T-helper 2 cell treated with Interferon-gamma antibody and Interleukin-4, amounts not matched to agents 5 μg/mL and 100 μg/mL, for 36 hours (primary cell): ENCODE data around the gene NPLOC4.
A peak's percentile ranks its signal among the peaks of the same experiment; 100 is the strongest.

ENCODE experiments used
- DNase-seq: peaks from one replicate; pipeline ENCODE4 v3.0.0; 2021; ENCODE audit warnings: low spot score
- H3K27ac Mint-ChIP-seq: one replicate; pipeline ENCODE4 v1.8.0; 2021; ENCODE audit warnings: mild to moderate bottlenecking, mixed read lengths
- H3K27me3 Mint-ChIP-seq: one replicate; pipeline ENCODE4 v1.8.0; 2021; ENCODE audit warnings: low read depth, mixed read lengths
- H3K36me3 Mint-ChIP-seq: one replicate; pipeline ENCODE4 v1.8.0; 2021; ENCODE audit warnings: low read depth, mixed read lengths
- H3K4me1 Mint-ChIP-seq: one replicate; pipeline ENCODE4 v1.8.0; 2021; ENCODE audit warnings: low read depth, mixed read lengths
- H3K4me3 Mint-ChIP-seq: one replicate; pipeline ENCODE4 v1.8.0; 2022; ENCODE audit warnings: mild to moderate bottlenecking, moderate library complexity, mixed read lengths
- H3K9me3 Mint-ChIP-seq: one replicate; pipeline ENCODE4 v1.8.0; 2021; ENCODE audit warnings: mixed read lengths

Gene NPLOC4

GRCh38 chr17:81514739-81515529, 122.0 kb downstream of the NPLOC4 start:
- DNase-seq: peak; percentile 81
- Mint-ChIP-seq H3K4me3 (peak overlapping the region; percentile 90), H3K27me3 (no peaks in the 10 kb centered on the region), H3K27ac (peak overlapping the region; percentile 93), H3K9me3 (no peaks in the 10 kb centered on the region), H3K36me3 (peaks cover 26% of the 10 kb centered on the region), H3K4me1 (peaks cover 15% of the 10 kb centered on the region)

GRCh38 chr17:81514489-81514738, 122.5 kb downstream of the NPLOC4 start:
- Mint-ChIP-seq H3K4me3 (peak overlapping the region; percentile 68), H3K27me3 (no peaks in the 10 kb centered on the region), H3K9me3 (no peaks in the 10 kb centered on the region), H3K27ac (peak overlapping the region; percentile 90), H3K36me3 (peaks cover 32% of the 10 kb centered on the region), H3K4me1 (peaks cover 20% of the 10 kb centered on the region)
- DNase-seq: no peak

- no peaks in the 10 kb centered on the region for H3K9me3 Mint-ChIP-seq
- H3K4me3 Mint-ChIP-seq: peak overlapping the region; percentile 89
- peaks cover 37% of the 10 kb centered on the region for H3K36me3 Mint-ChIP-seq
- peak overlapping the region; percentile 90 for H3K27ac Mint-ChIP-seq
- peaks cover 25% of the 10 kb centered on the region for H3K4me1 Mint-ChIP-seq
- peak; percentile 56 for DNase-seq
- no peaks in the 10 kb centered on the region for H3K27me3 Mint-ChIP-seq
These were observed 123.0 kb downstream of the NPLOC4 start for GRCh38 chr17:81513753-81514488.

GRCh38 chr17:81513372-81513752, 123.5 kb downstream of the NPLOC4 start:
- H3K9me3 Mint-ChIP-seq: no peaks in the 10 kb centered on the region
- peak overlapping the region; percentile 90 for H3K27ac Mint-ChIP-seq
- peak; percentile 66 for DNase-seq
- H3K4me1 Mint-ChIP-seq: peaks cover 28% of the 10 kb centered on the region
- H3K27me3 Mint-ChIP-seq: no peaks in the 10 kb centered on the region
- peak overlapping the region; percentile 89 for H3K4me3 Mint-ChIP-seq
- peaks cover 42% of the 10 kb centered on the region for H3K36me3 Mint-ChIP-seq

- Mint-ChIP-seq H3K27me3 (peaks cover under 1% of the 10 kb centered on the region), H3K36me3 (peaks cover 45% of the 10 kb centered on the region), H3K9me3 (no peaks in the 10 kb centered on the region), H3K4me3 (peak within 1 kb of the TSS; percentile 100), H3K27ac (peak within 1 kb of the TSS; percentile 94), H3K4me1 (peaks cover 28% of the 10 kb centered on the region)
- DNase-seq: peak; percentile 91
These were observed 124.1 kb downstream of the NPLOC4 start, which contains the start of gene ACTG1 for GRCh38 chr17:81512562-81513371. Gene ACTG1, minus strand, starts transcription at chr17:81512799. Its CDS starts 445 bp downstream, at chr17:81512354.

GRCh38 chr17:81511804-81512561, 124.9 kb downstream of the NPLOC4 start:
- Mint-ChIP-seq H3K36me3 (peaks cover 47% of the 10 kb centered on the region), H3K9me3 (no peaks in the 10 kb centered on the region), H3K4me1 (peaks cover 29% of the 10 kb centered on the region), H3K27ac (peak overlapping the region; percentile 94), H3K27me3 (peaks cover 3% of the 10 kb centered on the region), H3K4me3 (peak overlapping the region; percentile 100)
- DNase-seq: peak; percentile 40

- peaks cover 47% of the 10 kb centered on the region for H3K36me3 Mint-ChIP-seq
- peak overlapping the region; percentile 94 for H3K27ac Mint-ChIP-seq
- peaks cover 3% of the 10 kb centered on the region for H3K27me3 Mint-ChIP-seq
- peaks cover 26% of the 10 kb centered on the region for H3K4me1 Mint-ChIP-seq
- H3K9me3 Mint-ChIP-seq: no peaks in the 10 kb centered on the region
- H3K4me3 Mint-ChIP-seq: peak overlapping the region; percentile 100
- DNase-seq: no peak
These were observed 125.4 kb downstream of the NPLOC4 start for GRCh38 chr17:81511554-81511803.

GRCh38 chr17:81510785-81511553, 125.9 kb downstream of the NPLOC4 start:
- Mint-ChIP-seq H3K9me3 (no peaks in the 10 kb centered on the region), H3K27me3 (peaks cover 3% of the 10 kb centered on the region), H3K36me3 (peaks cover 47% of the 10 kb centered on the region), H3K4me1 (peaks cover 22% of the 10 kb centered on the region), H3K27ac (peak overlapping the region; percentile 94), H3K4me3 (peak overlapping the region; percentile 100)
- DNase-seq: peak; percentile 28

- Mint-ChIP-seq H3K36me3 (peaks cover 47% of the 10 kb centered on the region), H3K9me3 (no peaks in the 10 kb centered on the region), H3K4me1 (peaks cover 18% of the 10 kb centered on the region), H3K4me3 (peak overlapping the region; percentile 100), H3K27ac (peak overlapping the region; percentile 94), H3K27me3 (peaks cover 6% of the 10 kb centered on the region)
- DNase-seq: no peak
These were observed 126.7 kb downstream of the NPLOC4 start for GRCh38 chr17:81509972-81510784.

GRCh38 chr17:81509207-81509971, 127.5 kb downstream of the NPLOC4 start:
- Mint-ChIP-seq H3K27me3 (peaks cover 10% of the 10 kb centered on the region), H3K9me3 (no peaks in the 10 kb centered on the region), H3K36me3 (peaks cover 47% of the 10 kb centered on the region), H3K4me1 (peaks cover 18% of the 10 kb centered on the region), H3K4me3 (peak overlapping the region; percentile 100), H3K27ac (peak overlapping the region; percentile 85)
- no peak for DNase-seq

GRCh38 chr17:81508639-81509206, 128.2 kb downstream of the NPLOC4 start:
- no peak for DNase-seq
- Mint-ChIP-seq H3K27me3 (peaks cover 10% of the 10 kb centered on the region), H3K4me1 (peaks cover 18% of the 10 kb centered on the region), H3K27ac (peak overlapping the region; percentile 85), H3K36me3 (peaks cover 47% of the 10 kb centered on the region), H3K4me3 (peak overlapping the region; percentile 100), H3K9me3 (no peaks in the 10 kb centered on the region)
